Measurements from ENCODE around the gene SPSB1.
A peak's percentile ranks its signal among the peaks of the same experiment; 100 is the strongest.

Gene SPSB1

GRCh38 chr1:9350013-9350908 is 57.6 kb downstream of the SPSB1 start:
- H3K27me3 ChIP-seq (ENCODE audit: insufficient read depth, poor library complexity, severe bottlenecking), result no peaks in the 10 kb centered on the region
- ATAC-seq (ENCODE audit: low read depth) (no peak), DNase-seq (ENCODE audit: low spot score) (no peak)
- TF ChIP-seq CTCF (IDR thresholded peaks at IDR 0.05; ENCODE audit: poor library complexity, severe bottlenecking), result no peak
- H3K27ac ChIP-seq (ENCODE audit: poor library complexity, severe bottlenecking), result no peak overlapping the region
- H3K4me3 ChIP-seq (ENCODE audit: severe bottlenecking), result no peak overlapping the region
- no peaks in the 10 kb centered on the region for H3K36me3 ChIP-seq (ENCODE audit: low read depth)
- H3K9me3 ChIP-seq (ENCODE audit: severe bottlenecking), result no peaks in the 10 kb centered on the region
- H3K4me1 ChIP-seq (ENCODE audit: insufficient read depth, poor library complexity, severe bottlenecking), result no peaks in the 10 kb centered on the region

GRCh38 chr1:9350960-9351359 is 58.3 kb downstream of the SPSB1 start:
- DNase-seq (ENCODE audit: low spot score), result no peak
- Histone ChIP-seq H3K9me3 (ENCODE audit: severe bottlenecking) (no peaks in the 10 kb centered on the region), H3K36me3 (ENCODE audit: low read depth) (peaks cover 5% of the 10 kb centered on the region), H3K4me1 (ENCODE audit: insufficient read depth, poor library complexity, severe bottlenecking) (no peaks in the 10 kb centered on the region), H3K27me3 (ENCODE audit: insufficient read depth, poor library complexity, severe bottlenecking) (no peaks in the 10 kb centered on the region), H3K4me3 (ENCODE audit: severe bottlenecking) (no peak overlapping the region), H3K27ac (ENCODE audit: poor library complexity, severe bottlenecking) (no peak overlapping the region)
- TF ChIP-seq CTCF (IDR thresholded peaks at IDR 0.05; ENCODE audit: poor library complexity, severe bottlenecking), result no peak
- ATAC-seq (ENCODE audit: low read depth), result no peak

DNA sequence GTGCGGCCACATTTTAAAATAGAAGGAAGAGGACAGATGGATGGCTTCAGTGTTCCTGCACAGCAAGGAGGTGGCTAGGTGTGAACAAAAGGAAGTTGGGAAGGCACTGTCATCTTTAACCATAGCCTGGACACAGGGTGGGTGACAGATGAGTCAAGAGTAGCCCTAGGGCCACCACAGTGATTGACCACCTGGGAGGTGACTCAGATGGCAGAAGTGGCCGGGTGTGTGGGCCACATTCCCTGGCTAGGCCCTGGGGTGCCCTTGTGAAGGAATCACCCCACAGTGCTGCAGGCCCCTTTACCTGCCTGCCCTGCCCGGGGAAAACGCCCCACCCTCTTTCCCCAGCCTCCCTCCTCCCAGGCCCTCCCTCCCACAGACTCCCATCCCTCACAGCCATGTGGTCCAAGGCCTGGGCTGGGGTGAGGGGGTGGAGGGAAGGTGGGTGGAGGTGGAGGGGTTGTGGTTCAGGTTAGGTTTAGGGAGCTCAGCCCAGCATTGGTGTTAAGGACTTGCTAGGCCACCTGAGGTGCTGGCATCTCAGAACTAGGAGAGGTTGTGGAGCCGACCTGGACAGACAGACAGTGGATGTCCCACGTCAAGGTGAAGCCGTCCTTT is 59.1 kb downstream of the SPSB1 start:
- H3K36me3 ChIP-seq (ENCODE audit: low read depth), result peaks cover 11% of the 10 kb centered on the region
- no peaks in the 10 kb centered on the region for H3K9me3 ChIP-seq (ENCODE audit: severe bottlenecking)
- H3K27me3 ChIP-seq (ENCODE audit: insufficient read depth, poor library complexity, severe bottlenecking), result no peaks in the 10 kb centered on the region
- DNase-seq (ENCODE audit: low spot score), result no peak
- H3K27ac ChIP-seq (ENCODE audit: poor library complexity, severe bottlenecking), result no peak overlapping the region
- H3K4me3 ChIP-seq (ENCODE audit: severe bottlenecking), result no peak overlapping the region
- ATAC-seq (ENCODE audit: low read depth), result 0 out of 3 replicates have a peak, but pooled peaks have one; percentile 17
- no peaks in the 10 kb centered on the region for H3K4me1 ChIP-seq (ENCODE audit: insufficient read depth, poor library complexity, severe bottlenecking)
- TF ChIP-seq CTCF (IDR thresholded peaks at IDR 0.05; ENCODE audit: poor library complexity, severe bottlenecking), result no peak

GRCh38 chr1:9352377-9353134 is 59.9 kb downstream of the SPSB1 start:
- H3K4me1 ChIP-seq (ENCODE audit: insufficient read depth, poor library complexity, severe bottlenecking), result no peaks in the 10 kb centered on the region
- ATAC-seq (ENCODE audit: low read depth) (no peak), DNase-seq (ENCODE audit: low spot score) (no peak)
- no peaks in the 10 kb centered on the region for H3K27me3 ChIP-seq (ENCODE audit: insufficient read depth, poor library complexity, severe bottlenecking)
- H3K4me3 ChIP-seq (ENCODE audit: severe bottlenecking), result no peak overlapping the region
- H3K27ac ChIP-seq (ENCODE audit: poor library complexity, severe bottlenecking), result no peak overlapping the region
- TF ChIP-seq CTCF (IDR thresholded peaks at IDR 0.05; ENCODE audit: poor library complexity, severe bottlenecking), result no peak
- H3K9me3 ChIP-seq (ENCODE audit: severe bottlenecking), result no peaks in the 10 kb centered on the region
- H3K36me3 ChIP-seq (ENCODE audit: low read depth), result peaks cover 11% of the 10 kb centered on the region
